Measurements from ENCODE around the gene NKRF.
A peak's percentile ranks its signal among the peaks of the same experiment; 100 is the strongest.

NKRF gene

GRCh38 chrX:119614776-119615175, 8.6 kb upstream of the NKRF start:
- DNase-seq (ENCODE audit: low read depth in 2 of 2) = no peak

- DNase-seq (ENCODE audit: low read depth in 2 of 2) = no peak
Observed at GRCh38 chrX:119607018-119607389, 780 bp upstream of the NKRF start.

- DNase-seq (ENCODE audit: low read depth in 2 of 2) = no peak
Observed at GRCh38 chrX:119605464-119606279, 552 bp downstream of the NKRF start.

- DNase-seq (ENCODE audit: low read depth in 2 of 2) = no peak
Observed at GRCh38 chrX:119604766-119605463, 1.3 kb downstream of the NKRF start.

GRCh38 chrX:119602701-119603255, 3.4 kb downstream of the NKRF start:
- no peak for DNase-seq (ENCODE audit: low read depth in 2 of 2)

GRCh38 chrX:119589810-119590209, 16.4 kb downstream of the NKRF start:
- no peak for DNase-seq (ENCODE audit: low read depth in 2 of 2)

GRCh38 chrX:119583431-119584059, 22.7 kb downstream of the NKRF start:
- DNase-seq (ENCODE audit: low read depth in 2 of 2) = no peak

GRCh38 chrX:119579414-119579813, 26.8 kb downstream of the NKRF start:
- DNase-seq (ENCODE audit: low read depth in 2 of 2) = no peak

- DNase-seq (ENCODE audit: low read depth in 2 of 2) = peak; percentile 81 to 85
Observed at GRCh38 chrX:119574394-119575266, 31.6 kb downstream of the NKRF start, which contains the start of gene UBE2A. Gene UBE2A (plus strand): TSS chrX:119574563. CDS start chrX:119574712, 149 bp downstream.

- DNase-seq (ENCODE audit: low read depth in 2 of 2) = no peak
Observed at GRCh38 chrX:119573840-119574393, 32.3 kb downstream of the NKRF start.

- no peak for DNase-seq (ENCODE audit: low read depth in 2 of 2)
Observed at GRCh38 chrX:119573222-119573621, 33.0 kb downstream of the NKRF start.

GRCh38 chrX:119570351-119570835, 35.8 kb downstream of the NKRF start:
- DNase-seq (ENCODE audit: low read depth in 2 of 2) = no peak

- peak; percentile 82 to 83 for DNase-seq (ENCODE audit: low read depth in 2 of 2)
Observed at GRCh38 chrX:119565107-119565663, 41.0 kb downstream of the NKRF start, which contains the start of gene STEEP1. Gene STEEP1 (minus strand): TSS chrX:119565409. CDS start chrX:119565355, 54 bp downstream.

GRCh38 chrX:119552508-119552907, 53.7 kb downstream of the NKRF start:
- no peak for DNase-seq (ENCODE audit: low read depth in 2 of 2)

- DNase-seq (ENCODE audit: low read depth in 2 of 2) = no peak
Observed at GRCh38 chrX:119549327-119550016, 56.8 kb downstream of the NKRF start.

GRCh38 chrX:119541188-119541587, 65.0 kb downstream of the NKRF start:
- peak; percentile 39 to 49 for DNase-seq (ENCODE audit: low read depth in 2 of 2)

- no peak for DNase-seq (ENCODE audit: low read depth in 2 of 2)
Observed at GRCh38 chrX:119539872-119540271, 66.4 kb downstream of the NKRF start.
